NCI-H1436 (cell line): ENCODE measurements around the gene CYP3A5.
A peak's percentile ranks its signal among the peaks of the same experiment; 100 is the strongest.
"Not testable (repeated sequence)": the region's sequence is repeated elsewhere in the genome, so short reads cannot be mapped to it uniquely, and the experiment has no call there.

Experiments
- DNase-seq: peaks from one replicate; lab custom pipeline; 2025; lab: John Stamatoyannopoulos, UW

The CYP3A5 gene

DNA sequence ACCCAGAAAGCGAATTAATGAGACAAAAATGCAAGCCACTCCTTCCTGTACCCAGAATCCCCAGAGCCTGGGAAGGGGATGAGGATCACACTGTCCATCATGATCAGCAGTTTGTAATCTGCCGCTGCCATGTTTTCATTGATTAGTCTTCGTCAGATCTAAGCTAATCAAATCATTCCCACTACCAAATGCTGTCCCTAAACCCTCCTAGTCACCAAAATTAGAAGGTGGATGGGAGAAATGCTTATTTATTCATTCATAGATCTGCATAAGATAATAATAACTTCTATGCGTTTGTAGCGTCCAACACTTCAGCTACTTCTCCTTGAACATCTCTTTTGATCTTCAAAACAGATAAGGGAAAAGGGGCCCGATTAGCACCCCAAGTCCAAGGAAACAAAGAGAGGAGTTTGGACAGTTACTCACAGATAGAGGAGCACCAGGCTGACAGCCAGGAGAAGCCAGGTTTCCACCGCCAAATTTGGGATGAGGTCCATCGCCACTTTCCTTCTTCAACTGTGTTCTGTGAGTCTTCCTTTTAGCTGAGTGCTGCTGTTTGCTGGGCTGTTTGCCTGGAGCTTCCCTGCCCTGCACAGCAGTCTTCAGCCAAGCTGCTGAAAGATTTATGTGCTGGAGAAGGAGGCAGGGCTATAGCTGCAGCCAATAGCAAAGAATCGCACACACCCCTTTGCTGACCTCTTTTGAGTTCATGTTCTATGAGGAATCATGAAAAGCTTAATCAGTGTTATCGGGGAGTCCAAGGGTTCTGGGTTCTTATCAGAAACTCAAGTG, at the start of gene CYP3A5:
Gene CYP3A5 (minus strand): TSS at position 597 of the 792 bp plus-strand sequence. CDS start 100 bp downstream, at position 497.
- DNase-seq, result no peak

DNA sequence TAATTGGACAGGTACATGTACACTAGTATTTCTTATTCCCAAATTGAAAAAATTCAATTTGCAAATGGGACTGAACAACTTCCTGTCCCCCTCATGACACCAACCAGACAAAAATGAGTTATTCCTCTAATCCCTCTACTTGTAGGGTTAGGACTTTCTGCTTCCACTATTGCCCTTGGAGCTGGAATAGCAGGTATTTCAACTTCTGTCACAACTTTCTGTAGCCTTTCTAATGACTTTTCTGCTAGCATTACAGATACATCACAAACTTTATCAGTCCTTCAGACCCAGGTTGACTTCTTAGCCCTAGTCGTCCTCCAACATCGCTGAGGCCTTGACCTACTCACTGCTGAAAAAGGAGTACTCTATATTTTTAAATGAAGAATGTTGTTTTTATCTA, 48.8 kb upstream of the CYP3A5 start:
- no peak for DNase-seq

DNA sequence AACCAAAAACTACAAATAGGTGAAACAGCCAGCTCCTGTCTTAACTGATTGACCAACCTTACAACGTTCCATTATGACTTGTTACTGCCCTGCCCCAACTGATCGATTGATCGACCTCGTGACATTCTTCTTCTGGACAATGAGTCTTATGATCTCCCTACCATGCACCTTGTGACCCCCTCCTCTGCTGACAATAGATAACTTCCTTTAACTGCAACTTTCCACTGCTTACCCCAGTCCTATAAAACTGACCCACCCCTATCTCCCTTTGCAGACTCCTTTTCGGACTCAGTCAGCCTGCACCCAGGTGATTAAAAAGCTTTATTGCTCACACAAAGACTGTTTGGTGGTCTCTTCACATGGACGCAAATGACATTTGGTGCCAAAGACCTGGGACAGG, 43.4 kb upstream of the CYP3A5 start:
- not testable (repeated sequence) for DNase-seq

DNA sequence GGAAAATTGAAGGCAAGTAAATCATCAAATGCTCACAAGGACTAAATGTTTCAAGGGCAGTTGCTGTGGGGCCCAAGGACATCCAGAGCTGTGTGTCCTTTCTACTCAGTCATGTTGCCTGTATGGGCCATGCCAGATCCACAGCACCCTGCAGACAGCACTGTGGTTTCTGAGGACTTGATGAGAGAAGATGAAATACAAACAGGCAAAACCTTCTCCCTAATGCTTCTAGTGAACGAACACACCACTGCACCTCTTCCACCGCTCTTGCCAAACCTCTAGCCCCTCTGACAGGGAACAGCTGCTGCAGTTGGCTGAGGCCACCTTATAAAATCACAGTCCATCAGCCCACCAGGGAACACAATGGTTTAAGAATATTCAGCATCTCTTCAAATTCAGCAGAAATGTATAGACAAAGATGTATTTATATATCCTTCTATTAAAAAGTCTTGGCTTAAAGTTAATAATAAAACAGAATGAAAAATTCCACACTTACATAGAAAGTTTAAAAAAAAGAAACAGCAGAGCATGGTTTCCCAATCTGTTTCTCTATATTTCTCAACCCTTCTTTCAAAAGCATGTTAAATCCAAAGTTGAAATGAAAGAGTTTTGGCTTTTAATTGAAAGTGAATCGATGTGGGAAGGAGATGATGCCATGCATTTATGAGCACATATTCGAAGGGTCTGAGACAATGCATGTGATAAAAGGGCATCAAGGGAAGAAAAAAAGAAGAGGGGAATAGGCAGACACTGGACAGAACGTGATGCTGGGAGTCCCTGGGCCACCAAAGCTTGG, 41.2 kb upstream of the CYP3A5 start:
- no peak for DNase-seq

DNA sequence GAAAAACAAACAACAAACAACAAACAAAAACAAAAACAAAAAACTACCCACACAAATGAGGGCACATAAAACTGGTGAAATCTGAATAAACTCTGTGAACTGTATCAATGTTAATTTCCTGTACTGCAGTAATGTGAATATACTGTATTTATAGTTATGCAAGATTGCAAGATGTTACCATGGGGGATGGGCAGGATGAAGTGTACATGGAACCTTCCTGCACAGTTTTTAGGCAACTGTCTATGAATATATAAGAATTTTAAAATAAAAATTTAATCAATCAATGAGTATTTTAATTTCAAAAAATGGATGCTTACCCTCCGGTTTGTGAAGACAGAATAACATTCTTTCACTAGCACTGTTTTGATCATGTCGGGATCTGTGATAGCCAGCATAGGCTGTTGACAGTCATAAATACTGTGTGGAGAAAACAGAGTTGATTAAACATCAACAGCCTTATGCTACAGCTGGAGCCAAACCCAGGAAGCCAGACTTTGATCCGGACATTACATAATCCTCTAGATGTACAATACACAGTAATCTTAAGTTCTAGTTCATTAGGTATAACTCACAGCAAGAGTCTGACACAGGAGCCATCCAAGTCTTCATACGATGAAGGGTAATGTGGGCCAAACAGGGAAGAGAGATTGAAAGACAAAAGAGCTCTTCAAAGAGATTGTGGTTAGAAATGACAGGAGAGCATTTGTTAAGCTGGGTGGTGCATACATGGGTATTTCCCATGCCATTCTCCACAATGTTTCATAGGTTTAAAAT, 40.4 kb upstream of the CYP3A5 start:
- no peak for DNase-seq

DNA sequence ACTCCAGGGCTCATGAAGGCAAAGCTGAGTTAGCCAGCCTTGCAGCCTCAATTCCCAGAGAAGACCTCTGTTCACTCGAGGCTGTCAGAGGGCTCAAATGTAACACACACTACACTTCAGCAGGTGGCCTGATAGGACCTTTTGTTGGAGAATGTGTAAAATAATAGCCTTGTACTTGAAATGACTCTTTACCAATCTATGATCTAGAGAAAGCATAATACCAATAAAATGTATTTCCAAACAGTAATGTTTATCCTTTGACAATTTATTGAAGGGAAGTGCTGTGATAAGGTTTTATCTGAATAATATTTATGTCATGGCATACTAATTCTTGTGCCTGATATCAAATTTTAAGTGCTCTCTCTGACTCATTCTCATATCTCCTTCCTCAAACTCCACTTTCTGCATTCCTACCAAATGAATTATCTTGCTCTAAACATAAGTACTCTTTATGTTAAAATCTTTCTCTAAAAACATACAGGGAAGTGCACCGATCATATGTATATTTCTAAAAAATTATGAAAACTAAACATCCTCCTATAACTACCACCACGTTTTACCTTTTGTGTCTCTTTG, 34.3 kb upstream of the CYP3A5 start:
- no peak for DNase-seq

DNA sequence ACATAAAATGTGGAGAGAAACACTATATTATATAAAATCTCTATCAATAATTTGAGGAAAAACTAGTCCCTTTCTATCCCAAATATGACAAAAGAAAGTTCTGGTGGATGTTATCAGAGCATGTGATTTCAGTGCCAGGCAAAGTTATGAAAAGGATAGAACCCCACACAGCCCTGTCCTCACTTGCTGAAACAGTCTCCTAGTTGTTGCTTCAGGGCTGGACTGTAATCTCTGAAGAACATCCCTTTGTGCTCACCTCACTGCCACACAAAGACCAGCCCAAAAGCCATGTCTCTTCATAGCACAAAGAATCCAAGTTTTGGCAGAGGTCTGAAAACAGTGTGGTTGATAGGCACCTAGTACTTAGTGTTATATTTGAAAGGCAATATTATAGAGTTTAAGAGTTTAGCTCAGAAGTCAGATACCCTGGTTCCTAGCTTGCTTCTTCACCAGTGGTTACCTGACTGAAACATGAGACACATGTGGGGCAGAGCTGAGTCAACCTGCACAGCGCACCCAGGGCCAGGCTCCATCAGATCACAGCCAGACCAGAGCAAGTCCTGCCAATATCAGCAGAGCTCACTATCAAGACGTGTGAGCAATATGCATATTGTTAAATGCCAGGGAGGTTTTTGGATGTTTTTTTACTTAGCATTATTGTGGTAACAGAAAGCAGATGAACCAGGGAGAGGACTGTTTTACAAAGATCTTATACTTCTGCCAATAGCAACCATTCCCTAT, 30.2 kb upstream of the CYP3A5 start:
- DNase-seq, result no peak

DNA sequence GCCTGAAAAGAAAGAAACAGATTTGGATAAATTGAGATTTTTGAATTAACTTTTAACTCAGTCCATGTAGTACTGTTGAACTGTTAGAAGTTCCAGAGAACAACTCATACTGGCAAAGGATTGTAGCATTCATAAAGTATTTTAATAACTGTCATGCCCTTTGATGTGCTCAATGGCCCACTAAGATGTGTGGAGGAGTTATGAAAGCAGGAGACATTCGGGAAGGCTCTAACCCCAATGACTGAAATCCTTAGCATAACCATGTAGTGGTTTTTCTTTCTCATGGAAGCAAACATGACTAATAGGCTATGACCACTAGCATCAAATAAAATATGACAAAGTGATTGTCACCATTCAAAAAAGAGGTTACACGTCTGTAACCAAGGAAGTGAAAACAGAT, 29.5 kb upstream of the CYP3A5 start:
- DNase-seq, result no peak

DNA sequence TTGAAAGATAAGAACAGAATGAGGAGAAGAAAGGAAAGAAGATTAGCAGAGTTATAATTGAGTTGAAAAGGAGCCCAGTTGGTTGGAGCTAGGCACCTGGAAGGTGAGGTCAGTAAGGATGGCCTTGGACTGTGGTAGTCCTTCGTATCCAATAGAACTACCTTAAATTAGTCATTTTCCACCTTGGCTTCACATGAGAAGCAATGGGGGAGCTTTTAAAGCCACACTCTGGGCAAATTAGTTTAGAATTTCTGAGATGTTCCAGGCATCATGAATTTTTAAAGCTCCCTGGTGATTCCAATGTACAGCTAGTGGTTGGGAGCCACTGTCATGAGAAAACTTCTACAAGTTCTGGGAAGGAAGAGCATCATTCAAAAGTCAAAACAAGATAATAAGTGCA, 27.3 kb upstream of the CYP3A5 start:
- DNase-seq, result no peak

DNA sequence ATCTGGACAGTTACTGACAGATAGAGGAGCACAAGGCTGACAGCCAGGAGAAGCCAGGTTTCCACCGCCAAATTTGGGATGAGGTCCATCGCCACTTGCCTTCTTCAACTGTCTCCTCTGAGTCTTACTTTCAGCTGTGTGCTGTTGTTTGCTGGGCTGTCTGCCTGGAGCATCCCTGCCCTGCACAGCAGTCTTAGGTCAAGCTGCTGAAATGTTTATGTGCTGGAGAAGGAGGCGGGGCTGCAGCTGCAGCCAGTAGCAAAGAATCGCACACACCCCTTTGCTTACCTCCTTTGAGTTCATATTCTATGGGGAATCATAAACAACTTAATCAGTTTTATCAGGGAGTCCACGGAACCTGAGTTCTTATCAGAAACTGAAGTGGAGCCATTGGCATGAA, 20.1 kb upstream of the CYP3A5 start:
- no peak for DNase-seq

DNA sequence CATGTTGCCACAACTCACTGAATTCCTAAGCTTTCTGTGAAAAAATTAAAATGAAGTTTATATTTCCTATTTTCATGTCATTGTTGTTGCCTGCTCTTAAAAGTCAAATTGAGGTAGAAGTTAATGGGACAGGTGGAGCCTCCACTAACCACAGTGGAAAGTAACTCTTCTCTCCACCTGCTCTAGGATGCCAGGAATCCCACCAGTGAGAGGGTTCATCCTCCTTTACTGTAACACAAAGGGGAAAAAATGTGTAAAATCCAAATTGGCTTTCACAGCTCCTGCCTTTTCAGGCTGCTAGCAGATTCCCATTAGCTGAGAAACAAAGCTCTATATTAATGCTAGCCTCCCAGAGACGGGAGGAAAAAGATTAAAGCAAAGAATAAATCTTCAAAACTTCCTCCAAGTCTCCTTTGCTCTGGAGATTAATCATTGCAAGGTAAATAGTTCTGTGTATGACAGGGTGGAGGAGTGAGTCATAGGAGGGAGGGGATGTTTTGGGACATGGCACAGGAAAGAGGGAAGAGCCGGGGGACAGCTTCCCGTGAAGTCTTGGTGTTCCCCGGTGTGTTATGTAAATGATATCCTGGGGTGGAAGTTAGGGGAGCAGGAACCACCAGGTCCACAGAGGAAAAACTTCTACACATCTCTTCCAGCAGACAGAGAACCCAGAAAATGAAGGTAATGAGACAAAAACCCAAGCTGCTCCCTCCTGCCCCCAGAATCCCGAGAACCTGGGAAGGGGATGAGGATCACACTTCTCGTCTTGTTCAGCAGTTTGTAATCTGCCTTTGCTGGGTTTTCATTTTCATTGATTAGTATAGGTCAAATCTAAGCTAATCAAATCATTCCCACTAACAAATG, 19.3 kb upstream of the CYP3A5 start:
- not testable (repeated sequence) for DNase-seq

DNA sequence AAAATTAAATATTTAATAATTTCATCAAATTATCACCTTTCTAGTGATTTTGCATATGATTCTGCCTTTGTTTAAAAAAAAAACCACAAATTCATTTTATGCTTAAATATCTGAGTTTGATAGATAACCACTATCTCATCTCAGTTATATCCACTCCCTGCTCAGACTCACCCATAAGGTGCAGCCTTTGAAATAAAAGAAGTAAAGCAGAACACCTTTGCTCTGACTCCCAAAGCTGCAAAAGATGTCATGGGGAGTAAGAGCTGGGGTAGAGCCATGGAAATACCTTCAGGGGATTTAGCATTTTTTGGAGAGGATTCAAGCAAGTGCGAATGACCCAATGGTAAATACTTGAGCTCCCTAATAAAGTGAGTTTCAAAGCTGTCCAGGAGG, 15.1 kb upstream of the CYP3A5 start:
- no peak for DNase-seq

DNA sequence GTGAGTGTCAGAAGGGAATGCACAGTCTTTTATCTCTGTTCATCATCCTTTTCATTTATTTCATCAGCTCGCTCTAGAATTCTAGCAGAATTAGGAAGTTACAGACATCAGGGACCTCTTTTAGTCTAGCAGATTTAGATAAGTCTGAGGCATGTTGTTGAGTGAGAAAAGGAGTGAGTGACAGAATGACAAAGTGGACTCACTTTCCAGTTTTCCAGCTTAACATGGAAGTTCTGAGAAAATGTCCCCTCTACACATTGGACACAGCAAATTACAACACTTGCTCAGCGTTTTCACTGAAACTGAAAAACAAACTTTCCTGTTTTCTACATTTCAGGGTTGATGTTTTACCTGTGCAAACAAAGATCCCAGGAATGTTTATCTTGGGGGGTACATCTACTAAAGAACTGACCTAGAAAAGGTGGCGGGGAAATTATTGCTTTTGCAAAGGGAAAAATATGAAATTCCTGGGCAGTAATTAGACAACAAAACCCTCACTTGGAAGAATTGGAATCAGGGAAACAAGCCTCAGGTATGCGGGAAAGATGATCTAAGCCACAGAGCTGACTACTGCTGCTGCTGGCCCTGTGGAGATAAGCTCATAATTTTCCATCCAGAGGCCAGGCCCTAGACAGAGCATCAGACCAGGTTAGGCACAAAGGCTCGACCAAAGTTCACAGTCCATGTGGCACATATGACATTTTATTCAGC, 14.6 kb upstream of the CYP3A5 start:
- DNase-seq, result no peak

DNA sequence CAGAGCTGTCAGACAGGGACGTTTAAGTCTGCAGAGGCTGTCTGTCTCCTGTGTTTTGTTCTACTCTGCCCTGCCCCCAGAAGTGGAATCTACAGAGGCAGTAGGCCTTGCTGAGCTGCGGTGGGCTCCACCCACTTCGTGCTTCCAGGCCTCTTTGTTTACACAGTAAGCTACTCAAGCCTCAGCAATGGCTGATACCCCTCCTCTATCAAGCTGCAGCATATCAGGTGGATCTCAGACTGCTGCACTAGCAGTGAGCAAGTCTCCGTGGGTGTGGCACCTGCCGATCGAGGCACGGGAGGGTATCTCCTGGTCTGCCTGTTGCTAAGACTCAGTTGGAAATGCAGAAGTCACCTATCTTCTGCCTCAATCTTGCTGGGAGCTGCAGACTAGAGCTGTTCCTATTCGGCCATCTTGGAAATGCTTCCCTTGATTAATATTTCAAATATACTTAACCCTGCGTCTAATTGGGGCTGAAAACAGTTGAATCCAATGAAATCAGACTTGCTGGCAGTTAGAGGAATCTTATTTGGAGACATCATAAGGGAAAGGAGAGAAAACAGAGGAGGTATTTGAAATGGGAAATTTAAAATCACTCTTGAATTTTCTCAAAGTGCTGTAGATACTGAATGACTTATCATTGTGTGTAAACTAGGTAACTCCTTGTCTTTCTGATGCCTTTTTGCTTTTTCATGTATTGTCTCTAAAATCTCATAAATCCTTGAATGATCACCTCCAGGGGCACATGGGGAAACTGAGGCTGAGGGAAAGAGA, 13.8 kb upstream of the CYP3A5 start:
- DNase-seq, result peak; percentile 36

DNA sequence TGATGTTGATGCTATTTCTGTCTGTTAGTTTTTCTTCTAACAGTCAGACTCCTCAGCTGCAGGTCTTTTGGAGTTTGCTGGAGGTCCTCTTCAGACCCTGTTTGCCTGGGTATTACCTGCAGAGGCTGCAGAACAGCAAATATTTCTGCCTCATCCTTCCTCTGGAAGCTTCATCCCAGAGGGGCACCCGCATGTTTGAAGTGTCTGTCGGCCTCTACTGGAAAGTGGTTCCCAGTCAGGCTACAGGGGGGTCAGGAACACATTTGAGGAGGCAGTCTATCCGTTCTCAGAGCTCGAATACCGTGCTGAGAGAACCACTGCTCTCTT, 13.3 kb upstream of the CYP3A5 start:
- DNase-seq, result no peak

DNA sequence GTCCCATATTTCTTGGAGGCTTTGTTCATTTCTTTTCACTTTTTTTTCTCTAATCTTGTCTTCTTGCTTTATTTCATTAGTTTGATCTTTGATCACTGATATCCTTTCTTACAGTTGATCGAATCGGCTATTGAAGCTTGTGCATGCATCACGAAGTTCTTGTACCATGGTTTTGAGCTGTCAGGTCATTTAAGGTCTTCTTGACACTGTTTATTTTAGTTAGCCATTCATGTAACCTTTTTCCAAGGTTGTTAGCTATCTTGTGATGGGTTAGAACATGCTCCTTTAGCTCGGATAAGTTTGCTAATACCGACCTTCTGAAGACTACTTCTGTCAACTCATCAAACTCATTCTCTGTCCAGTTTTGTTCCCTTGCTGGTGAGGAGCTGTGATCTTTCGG, 12.8 kb upstream of the CYP3A5 start:
- not testable (repeated sequence) for DNase-seq

DNA sequence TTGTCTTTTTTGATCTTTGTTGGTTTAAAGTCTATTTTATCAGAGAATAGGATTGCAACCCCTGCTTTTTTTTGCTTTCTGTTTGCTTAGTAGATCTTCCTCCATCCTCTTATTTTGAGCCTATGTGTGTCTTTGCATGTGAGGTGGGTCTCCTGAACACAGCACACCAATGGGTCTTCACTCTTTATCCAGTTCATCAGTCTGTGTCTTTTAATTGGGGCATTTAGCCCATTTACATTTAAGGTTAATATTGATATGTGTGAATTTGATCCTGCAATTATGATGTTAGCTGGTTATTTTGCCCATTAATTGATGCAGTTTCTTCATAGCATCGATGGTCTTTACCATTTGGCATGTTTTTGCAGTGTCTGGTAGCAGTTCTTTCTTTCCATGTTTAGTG, 11.9 kb upstream of the CYP3A5 start:
- DNase-seq, result not testable (repeated sequence)

DNA sequence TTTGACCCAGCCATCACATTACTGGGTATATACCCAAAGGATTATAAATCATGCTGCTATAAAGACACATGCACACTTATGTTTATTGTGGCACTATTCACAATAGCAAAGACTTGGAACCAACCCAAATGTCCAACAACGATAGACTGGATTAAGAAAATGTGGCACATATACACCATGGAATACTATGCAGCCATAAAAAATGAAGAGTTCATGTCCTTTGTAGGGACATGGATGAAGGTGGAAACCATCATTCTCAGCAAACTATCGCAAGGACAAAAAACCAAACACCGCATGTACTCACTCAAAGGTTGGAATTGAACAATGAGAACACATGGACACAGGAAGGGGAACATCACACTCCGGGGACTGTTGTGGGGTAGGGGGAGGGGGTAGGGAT, 11.1 kb upstream of the CYP3A5 start:
- not testable (repeated sequence) for DNase-seq
